Mucosa of stomach (tissue), 1 donor: ENCODE results near the gene CCDC73.

ENCODE experiments used
- H3K27me3 ChIP-seq: one replicate; pipeline ENCODE4 v1.7.0; 2013; ENCODE audit warnings: mild to moderate bottlenecking, low read length; ENCODE audit not compliant: control insufficient read depth, insufficient read depth
- H3K36me3 ChIP-seq: one replicate; pipeline ENCODE4 v1.7.0; 2013; ENCODE audit warnings: low read length; ENCODE audit not compliant: control insufficient read depth, insufficient read depth
- H3K4me1 ChIP-seq: one replicate; pipeline ENCODE4 v1.7.0; 2013; ENCODE audit warnings: mild to moderate bottlenecking, low read length; ENCODE audit not compliant: control insufficient read depth, insufficient read depth
- H3K4me3 ChIP-seq: one replicate; pipeline ENCODE4 v1.7.0; 2013; ENCODE audit warnings: low read length
- H3K9ac ChIP-seq: one replicate; pipeline ENCODE4 v1.7.0; 2013; ENCODE audit warnings: mild to moderate bottlenecking, low read length, moderate library complexity
- H3K9me3 ChIP-seq: one replicate; pipeline ENCODE4 v1.7.0; 2013; ENCODE audit warnings: mild to moderate bottlenecking, low read length, moderate library complexity; ENCODE audit not compliant: control insufficient read depth
- donor health status: Pancreatic carcinoma.

CCDC73 gene

DNA sequence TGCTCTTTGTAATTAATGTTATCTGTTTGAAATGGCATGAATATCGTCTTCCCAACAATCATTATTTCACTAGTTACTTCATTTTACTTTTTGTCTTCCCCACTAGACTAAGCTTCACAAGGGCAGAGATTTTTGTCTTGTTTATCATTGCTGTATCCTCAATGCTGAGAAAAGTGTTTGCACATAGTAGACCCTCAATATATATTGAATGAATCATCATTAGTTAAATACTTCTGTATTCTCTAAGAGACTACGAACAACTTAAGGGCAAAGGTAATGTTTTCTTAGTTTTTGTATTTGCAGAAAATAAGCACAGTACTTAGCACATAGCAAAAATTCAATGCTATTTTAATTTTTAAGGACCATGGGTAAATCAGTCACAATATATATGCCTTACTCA is 95.9 kb downstream of the CCDC73 start:
- H3K4me1 ChIP-seq = no peaks in the 10 kb centered on the region
- H3K27me3 ChIP-seq = no peaks in the 10 kb centered on the region
- H3K36me3 ChIP-seq = no peaks in the 10 kb centered on the region
- no peak overlapping the region for H3K9ac ChIP-seq
- no peak overlapping the region for H3K4me3 ChIP-seq
- H3K9me3 ChIP-seq = no peaks in the 10 kb centered on the region

DNA sequence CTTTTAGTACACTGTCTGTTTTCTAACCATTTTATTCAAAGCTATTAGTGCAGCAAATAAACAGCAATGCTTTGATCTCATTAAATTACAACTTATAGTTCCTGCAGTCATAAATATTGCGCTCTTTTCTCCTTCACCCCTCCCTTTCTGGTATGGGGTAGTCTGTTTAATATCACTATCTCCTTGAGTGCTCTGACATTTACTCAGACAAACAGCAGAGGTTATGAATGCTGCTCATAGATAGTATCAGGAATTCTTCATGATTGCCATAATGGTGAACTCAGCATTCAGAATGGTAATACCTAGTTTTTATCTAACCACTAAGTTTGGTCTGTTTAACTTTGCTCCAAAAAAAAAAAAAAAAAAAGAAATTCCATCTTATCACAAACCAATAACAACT is 123.4 kb downstream of the CCDC73 start:
- H3K27me3 ChIP-seq = no peaks in the 10 kb centered on the region
- no peaks in the 10 kb centered on the region for H3K4me1 ChIP-seq
- no peak overlapping the region for H3K4me3 ChIP-seq
- H3K9ac ChIP-seq = no peak overlapping the region
- no peaks in the 10 kb centered on the region for H3K9me3 ChIP-seq
- H3K36me3 ChIP-seq = no peaks in the 10 kb centered on the region

DNA sequence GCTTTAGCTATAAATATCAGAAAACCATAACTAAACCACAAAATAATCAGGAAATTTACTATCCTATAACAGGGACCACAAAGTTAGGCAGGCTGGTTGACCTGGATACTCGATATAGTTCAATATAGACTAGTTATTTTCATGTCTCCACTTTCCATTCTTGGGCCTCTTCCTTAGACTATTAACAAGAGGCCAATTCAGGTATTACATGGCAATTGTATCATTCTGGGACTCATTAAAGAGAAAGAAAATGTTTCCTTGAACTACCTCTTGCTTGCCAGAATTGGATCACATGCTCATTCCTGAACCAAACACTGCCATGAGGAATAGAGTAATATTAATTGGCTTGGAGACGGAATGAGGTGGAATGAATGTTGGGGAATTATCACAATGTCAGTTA is 134.8 kb downstream of the CCDC73 start:
- H3K9me3 ChIP-seq = no peaks in the 10 kb centered on the region

DNA sequence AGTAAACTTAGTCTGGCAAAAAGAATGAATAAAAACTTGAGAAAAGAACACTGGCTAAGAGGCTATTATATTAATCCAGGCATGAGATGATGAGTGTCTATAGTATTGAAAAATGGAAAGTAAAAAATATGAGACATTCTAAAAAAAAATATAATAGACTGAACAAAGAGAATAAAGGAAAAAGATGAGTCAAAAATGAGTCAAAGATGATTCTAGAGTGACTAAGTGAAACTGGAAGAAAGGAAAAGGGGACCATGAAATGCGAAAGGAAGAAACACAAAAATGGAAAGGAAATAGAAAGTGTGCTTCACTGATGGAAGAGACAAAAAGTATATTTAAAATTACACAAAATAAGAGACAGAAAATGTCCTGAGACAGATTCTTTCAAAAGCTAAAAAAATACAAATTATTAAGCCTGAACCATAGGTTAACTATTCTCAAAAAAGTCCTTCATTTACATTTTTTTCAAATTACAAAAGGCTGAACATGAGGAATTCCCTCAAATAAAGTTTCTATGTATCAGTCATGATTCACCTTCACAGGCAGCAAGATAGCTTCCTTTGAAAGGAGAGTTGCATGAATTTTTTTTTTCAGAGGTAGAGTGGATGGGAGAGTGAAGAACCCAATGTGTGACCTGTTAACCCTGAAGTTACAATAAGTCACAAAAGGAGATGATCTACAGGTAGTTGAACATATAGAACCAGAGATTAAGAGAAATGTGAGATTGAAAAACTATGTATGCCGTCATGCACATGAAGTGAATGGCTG is 135.6 kb downstream of the CCDC73 start:
- Histone ChIP-seq H3K9ac (no peak overlapping the region), H3K4me3 (no peak overlapping the region), H3K4me1 (no peaks in the 10 kb centered on the region), H3K36me3 (no peaks in the 10 kb centered on the region), H3K27me3 (no peaks in the 10 kb centered on the region), H3K9me3 (no peaks in the 10 kb centered on the region)

More for the DNA sequence above, 134.8 kb downstream of the CCDC73 start:
- no peak overlapping the region for H3K4me3 ChIP-seq
- H3K9ac ChIP-seq = no peak overlapping the region
- no peaks in the 10 kb centered on the region for H3K27me3 ChIP-seq
- H3K36me3 ChIP-seq = no peaks in the 10 kb centered on the region
- no peaks in the 10 kb centered on the region for H3K4me1 ChIP-seq

DNA sequence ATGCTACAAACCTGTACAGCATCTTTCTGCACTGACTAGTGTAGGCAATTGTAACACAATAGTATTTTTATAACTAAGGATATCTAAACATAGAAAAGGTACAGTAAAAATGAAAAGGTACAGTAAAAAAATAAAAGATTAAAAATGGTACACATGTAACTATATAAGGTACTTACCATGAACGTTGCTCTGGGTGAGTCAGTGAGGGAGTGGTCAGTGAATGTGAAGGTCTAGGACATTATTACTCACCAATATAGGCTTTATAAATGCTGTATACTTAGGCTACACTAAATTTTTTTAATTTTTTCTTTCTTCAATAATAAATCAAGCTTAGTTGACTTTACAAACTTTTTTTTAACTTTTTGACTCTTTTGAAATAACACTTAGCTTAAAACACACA is 150.9 kb downstream of the CCDC73 start:
- H3K4me3 ChIP-seq = no peak overlapping the region
- H3K36me3 ChIP-seq = no peaks in the 10 kb centered on the region
- H3K9ac ChIP-seq = no peak overlapping the region
- H3K9me3 ChIP-seq = no peaks in the 10 kb centered on the region
- H3K27me3 ChIP-seq = no peaks in the 10 kb centered on the region
- H3K4me1 ChIP-seq = no peaks in the 10 kb centered on the region

DNA sequence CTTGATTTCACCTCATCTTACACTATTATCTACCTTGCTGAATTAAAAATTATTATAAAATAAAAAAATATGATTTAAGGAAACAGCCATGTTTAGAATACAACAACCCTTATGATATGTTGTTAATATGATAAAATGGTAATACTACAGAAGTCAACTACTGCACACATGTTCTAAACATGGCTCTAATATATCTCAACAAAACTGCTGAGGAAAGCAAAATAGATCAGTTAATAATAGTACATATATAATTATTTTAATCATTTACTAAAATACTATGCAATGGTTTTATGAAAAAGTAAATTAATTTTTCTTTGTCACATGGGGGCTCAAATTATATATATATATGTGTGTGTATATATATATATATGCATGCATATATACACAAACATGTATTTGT is 153.1 kb downstream of the CCDC73 start:
- Histone ChIP-seq H3K4me1 (no peaks in the 10 kb centered on the region), H3K9ac (no peak overlapping the region), H3K9me3 (no peaks in the 10 kb centered on the region), H3K27me3 (no peaks in the 10 kb centered on the region), H3K4me3 (no peak overlapping the region), H3K36me3 (no peaks in the 10 kb centered on the region)

DNA sequence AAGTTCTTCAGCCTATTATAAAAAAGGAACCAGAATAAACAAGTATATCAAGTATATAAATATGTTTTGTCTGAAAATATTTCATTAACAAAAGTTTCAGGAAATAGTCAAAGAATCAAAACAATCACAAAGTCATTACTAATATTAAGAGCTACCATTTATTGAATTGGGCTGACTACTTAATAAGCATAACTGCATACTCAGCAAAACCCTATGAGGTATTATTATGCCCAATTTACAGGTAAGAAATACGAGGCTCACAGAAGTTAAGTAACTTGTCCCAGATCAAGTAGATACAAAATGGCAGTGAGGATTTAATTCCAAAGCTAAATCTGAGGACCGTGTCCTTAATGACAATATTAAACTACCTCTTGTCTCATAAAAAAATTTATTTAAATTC is 158.6 kb downstream of the CCDC73 start:
- Histone ChIP-seq H3K4me3 (no peak overlapping the region), H3K9me3 (no peaks in the 10 kb centered on the region), H3K4me1 (no peaks in the 10 kb centered on the region), H3K9ac (no peak overlapping the region), H3K36me3 (no peaks in the 10 kb centered on the region), H3K27me3 (no peaks in the 10 kb centered on the region)

DNA sequence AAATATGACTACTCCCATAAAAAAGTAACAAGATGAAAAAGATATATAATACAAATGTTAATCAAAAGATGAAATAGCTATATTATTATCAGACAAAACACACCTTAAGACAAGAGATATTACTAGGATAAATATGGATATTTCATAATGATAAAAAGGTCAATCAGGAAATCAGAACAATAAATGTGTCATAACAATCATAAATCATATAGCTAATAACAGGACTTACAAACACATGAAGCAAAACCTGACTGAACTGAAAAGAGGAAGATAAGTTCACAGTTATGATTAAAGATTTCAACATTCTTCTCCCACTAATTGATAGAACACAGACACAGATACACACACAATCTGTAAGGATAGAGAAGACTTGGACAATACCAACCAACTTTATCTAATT is 163.6 kb downstream of the CCDC73 start:
- Histone ChIP-seq H3K36me3 (no peaks in the 10 kb centered on the region), H3K9me3 (no peaks in the 10 kb centered on the region), H3K27me3 (no peaks in the 10 kb centered on the region)

DNA sequence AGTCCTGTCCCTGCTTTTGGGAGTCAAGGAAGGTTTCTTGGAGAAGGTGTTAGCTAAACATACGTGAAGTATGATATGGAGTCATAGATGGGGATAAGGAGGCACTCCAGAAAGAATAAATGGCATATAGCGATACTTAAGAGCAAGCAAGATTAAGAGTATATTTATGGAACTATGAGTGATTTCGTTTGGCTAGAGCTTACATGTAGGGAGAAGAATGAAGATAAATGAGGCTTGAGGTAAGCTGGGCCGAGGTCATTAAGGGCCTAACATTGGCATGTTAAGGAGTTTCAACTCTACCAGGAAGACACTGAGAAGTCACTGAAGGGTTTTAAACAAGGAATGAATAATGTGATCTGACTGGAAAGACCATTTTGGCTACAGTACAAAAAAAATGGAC is 177.6 kb downstream of the CCDC73 start:
- Histone ChIP-seq H3K9ac (no peak overlapping the region), H3K36me3 (no peaks in the 10 kb centered on the region), H3K9me3 (no peaks in the 10 kb centered on the region), H3K4me1 (no peaks in the 10 kb centered on the region), H3K4me3 (no peak overlapping the region), H3K27me3 (no peaks in the 10 kb centered on the region)

More for the DNA sequence above, 163.6 kb downstream of the CCDC73 start:
- H3K4me3 ChIP-seq = no peak overlapping the region
- no peaks in the 10 kb centered on the region for H3K4me1 ChIP-seq
- no peak overlapping the region for H3K9ac ChIP-seq

DNA sequence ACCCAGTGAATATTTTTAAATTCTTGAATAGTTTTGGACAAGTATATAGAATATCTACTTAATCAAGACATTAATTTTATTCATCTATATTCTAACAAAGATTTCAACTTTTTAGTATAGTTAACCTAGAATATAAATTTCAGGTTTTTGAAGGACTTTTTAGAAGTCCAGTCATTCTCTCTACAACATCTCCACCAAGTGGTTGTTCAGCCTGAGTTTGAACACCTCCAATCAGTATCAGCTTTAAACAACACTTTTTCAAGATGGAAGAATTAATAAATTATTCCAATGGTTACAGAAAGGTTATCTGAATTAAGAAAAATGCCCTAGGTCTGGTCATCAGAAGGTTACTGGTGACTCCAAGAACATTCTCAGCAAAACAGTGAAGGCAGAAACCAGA is 179.0 kb downstream of the CCDC73 start:
- H3K4me3 ChIP-seq = no peak overlapping the region
- H3K27me3 ChIP-seq = no peaks in the 10 kb centered on the region
- H3K36me3 ChIP-seq = no peaks in the 10 kb centered on the region
- no peaks in the 10 kb centered on the region for H3K4me1 ChIP-seq
- no peak overlapping the region for H3K9ac ChIP-seq
- no peaks in the 10 kb centered on the region for H3K9me3 ChIP-seq

DNA sequence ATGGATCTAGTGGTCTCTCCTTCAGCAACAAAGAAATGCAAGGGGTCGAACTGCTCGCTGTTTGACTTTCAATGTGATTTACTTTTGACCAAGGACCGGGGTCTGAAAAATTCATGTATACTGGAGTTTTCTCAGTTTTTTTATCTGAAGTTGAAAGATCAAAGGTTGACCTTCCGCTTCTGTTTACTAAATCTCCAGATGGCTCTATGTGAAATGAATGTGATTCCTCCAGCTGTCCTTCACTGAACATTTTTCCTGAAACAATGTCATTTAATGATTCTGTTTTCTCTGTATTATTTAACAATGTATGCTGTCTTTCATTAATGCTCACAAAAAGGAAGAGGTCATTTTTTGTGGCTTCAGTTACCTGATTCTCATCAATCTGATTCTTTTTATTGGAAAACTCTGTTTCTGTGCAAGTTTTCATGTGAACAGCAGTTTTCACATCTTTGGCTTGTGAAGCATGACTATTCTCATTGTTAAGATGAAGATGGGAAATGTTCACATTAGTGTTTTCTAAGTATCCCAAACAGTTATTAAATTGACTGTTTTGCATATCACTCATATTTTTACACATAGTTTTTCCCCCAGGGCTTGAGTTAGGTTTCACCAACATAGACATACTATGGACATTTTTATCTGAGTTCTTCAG is 180.8 kb downstream of the CCDC73 start:
- H3K4me1 ChIP-seq = no peaks in the 10 kb centered on the region
- H3K9ac ChIP-seq = no peak overlapping the region
- H3K9me3 ChIP-seq = no peaks in the 10 kb centered on the region
- H3K36me3 ChIP-seq = no peaks in the 10 kb centered on the region
- H3K27me3 ChIP-seq = no peaks in the 10 kb centered on the region
- no peak overlapping the region for H3K4me3 ChIP-seq

DNA sequence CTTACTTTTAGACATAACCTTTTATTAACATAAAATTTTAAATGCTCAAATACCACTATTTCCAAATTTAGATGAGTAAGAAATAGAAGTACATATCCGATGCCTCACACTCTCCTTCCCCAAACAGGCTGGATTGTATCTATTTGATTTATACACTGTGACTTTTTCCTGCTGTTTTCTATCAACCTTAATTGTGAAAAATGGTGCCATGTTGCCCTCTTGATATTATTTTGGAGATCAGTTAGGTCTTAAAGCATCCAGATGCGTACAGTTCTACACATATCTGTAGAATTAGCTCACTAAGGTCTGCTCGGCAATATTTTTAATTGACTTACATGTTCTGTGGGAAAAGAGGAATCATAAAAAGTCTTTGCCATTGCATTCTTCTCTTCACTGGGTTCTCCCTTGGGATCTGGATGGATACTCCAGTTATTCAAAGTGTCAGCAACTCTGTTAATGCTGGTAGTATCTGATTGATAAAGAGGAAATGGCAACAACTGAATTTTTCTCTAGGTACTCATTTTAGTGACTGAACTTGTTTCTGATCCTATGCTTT is 183.6 kb downstream of the CCDC73 start:
- Histone ChIP-seq H3K36me3 (no peaks in the 10 kb centered on the region), H3K4me3 (no peak overlapping the region), H3K27me3 (no peaks in the 10 kb centered on the region), H3K9me3 (no peaks in the 10 kb centered on the region), H3K4me1 (no peaks in the 10 kb centered on the region), H3K9ac (no peak overlapping the region)
